Hematopoietic multipotent progenitor cell treated with erythropoietin and hydrocortisone succinate and interleukin-3 and kit ligand, for 17 days (in vitro differentiated cells): ENCODE measurements around the gene ADGRG6.
"Not testable (repeated sequence)": the region's sequence is repeated elsewhere in the genome, so short reads cannot be mapped to it uniquely, and the experiment has no call there.

Experiments
- DNase-seq: peaks from one replicate; pipeline ENCODE4 v3.0.0-alpha.2; 2015; ENCODE audit warnings: low spot score

ADGRG6 gene

GRCh38 chr6:142301651-142302391 is at the start of gene ADGRG6:
TSS of gene ADGRG6 (plus strand) at chr6:142302007. CDS start at chr6:142302330, 323 bp downstream.
- no peak for DNase-seq

- no peak for DNase-seq
Measured at GRCh38 chr6:142254513-142254912, 47.3 kb upstream of the ADGRG6 start.

DNA sequence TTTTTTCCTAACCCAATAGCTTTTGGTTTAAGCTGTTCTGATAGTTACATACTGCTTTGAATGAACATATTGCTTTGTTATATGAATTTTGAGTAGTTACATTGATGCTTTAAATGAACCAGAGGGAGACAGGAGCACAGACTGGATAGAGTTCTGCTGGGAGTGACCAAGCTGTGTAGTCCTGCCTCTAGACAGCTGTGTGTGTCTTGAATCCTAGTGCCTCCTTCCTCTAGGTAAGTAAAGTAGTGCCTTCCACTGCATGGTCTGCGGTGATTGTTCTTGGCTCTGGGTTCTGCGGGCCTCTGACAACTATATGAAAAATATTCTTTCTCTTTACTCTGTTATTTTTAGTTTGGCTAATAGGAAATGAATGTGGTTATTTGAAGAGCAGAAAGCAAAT is 46.0 kb upstream of the ADGRG6 start:
- DNase-seq = no peak

GRCh38 chr6:142258305-142258704 is 43.5 kb upstream of the ADGRG6 start:
- no peak for DNase-seq

- DNase-seq = no peak
Measured at GRCh38 chr6:142258757-142259156, 43.0 kb upstream of the ADGRG6 start.

DNA sequence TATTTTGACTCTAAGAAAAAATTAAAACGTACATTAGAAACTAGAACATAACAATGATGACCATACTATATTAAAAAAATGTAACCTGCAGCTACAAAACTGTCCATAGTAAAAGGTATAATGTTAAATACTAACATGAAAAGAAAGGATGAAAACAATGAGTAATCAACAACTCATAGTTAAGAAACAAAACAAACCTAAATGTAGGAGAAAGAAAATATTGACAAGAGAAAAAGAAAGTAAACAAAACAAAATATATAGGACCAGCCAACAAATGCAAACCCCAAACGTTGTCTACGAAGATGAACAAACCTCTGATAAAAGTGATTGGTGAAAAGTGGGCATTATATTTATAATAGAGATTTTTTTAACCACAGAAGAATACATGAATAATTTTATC is 41.1 kb upstream of the ADGRG6 start:
- DNase-seq = no peak

DNA sequence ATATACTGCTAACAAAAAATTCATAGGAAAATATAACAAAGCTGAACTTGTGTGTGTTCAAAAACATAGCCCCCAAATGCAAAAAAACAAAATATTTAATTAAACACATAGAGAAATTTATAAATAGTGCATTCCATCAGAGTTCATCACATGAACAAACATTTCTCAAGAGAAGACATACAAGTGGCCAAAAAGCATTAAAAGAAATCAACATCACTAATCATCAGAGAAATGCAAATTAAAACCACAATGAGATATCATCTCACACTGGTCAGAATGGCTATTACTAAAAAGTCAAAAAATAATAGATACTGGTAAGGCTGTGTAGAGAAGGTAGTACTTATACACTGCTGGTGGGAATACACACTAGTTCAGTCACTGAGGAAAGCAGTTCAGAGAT is 39.6 kb upstream of the ADGRG6 start:
- no peak for DNase-seq

- DNase-seq = no peak
Measured at GRCh38 chr6:142265476-142265875, 36.3 kb upstream of the ADGRG6 start.

DNA sequence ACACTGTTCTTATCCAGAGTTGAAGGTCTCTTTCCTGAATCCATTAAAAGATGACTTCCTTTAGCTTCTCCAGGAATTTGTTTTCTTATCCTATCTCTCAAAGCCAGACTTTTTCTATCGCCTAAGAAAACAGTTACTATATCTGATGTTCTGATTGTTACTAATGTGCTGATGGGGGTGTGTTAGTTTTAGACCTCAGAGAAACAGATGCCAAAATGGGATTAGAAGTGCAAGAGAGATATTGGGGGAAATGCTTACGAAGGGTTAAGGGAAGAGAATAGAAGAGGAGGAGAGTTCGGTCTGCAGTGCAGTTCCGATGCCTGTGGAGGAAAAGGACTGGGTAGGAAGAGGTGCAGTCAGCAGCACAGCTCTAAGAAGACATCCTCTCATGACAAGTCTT is 35.7 kb upstream of the ADGRG6 start:
- DNase-seq = no peak

- no peak for DNase-seq
Measured at GRCh38 chr6:142271476-142271875, 30.3 kb upstream of the ADGRG6 start.

GRCh38 chr6:142274656-142275055 is 27.2 kb upstream of the ADGRG6 start:
- no peak for DNase-seq

DNA sequence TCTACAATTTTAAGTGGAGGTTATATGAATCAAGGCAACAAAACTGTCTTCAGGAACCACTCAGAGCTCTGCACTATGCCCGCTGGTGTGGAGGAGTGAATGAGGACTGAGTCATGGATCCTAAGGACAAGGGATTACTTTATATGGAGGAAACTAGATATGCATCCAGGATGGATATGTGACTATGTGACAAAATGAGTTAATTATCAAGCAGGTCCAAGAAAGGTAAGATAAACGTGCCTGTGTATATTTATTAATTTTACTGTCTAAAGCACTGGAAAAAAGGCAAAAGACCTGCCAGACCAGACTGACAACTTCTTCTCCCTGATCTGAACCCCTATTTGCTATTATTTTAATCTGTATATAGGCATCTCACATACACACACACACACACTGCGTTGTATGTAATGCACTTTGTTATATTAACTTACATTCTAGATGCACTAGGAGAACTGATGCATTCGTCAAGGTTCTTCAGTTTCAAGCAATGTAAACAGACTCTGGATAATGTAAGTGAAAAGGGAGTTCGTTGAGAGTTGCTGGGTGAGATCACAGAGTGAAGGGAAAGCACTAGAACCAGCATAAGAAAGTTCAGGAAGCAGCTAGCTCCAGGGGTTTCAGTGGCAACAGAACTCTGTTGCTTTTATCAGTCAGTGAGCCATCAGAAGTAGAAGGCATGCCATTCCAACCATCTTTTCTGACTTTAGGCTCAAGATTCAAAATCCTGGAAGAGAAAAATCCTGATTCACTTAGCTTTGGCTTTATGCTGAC is 26.4 kb upstream of the ADGRG6 start:
- no peak for DNase-seq

GRCh38 chr6:142276256-142276655 is 25.6 kb upstream of the ADGRG6 start:
- no peak for DNase-seq

DNA sequence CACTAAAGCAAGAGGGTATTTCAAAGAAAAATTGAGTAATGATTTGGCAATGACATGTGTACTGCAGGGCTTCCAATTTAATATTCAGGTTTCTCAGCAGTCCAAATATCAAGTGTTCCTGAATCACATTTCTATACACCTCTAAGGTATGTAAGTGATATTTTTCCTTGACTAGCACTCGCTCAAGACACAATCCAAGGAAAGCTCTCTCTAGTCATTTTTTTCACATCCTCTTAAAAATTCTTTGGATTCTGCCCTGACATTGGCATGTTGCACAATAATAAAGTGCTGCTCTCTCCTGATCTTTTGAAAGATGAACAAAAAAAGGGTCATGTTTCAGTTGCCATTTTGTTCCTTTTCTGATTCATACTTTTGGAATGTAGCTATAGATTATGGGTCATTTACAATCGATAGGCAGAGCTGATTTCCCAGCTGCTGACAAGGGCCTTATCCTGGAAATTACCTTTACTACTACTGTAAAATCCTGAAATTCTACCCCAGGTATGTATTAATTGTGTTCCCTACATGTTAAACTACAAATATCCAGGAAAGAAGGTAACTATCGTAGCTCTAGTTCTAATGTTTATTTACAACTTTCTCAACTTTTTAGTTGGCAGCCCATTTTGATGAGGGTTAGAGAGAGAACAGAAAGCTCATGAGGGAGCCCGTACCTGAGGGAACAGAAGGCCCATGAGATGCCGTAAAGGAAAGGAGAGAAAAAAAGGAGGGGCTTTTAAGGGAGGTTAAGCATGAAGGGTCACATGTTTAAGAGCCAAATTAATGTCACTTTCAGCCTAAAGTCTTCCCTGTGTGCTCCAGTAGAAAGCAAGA is 22.2 kb upstream of the ADGRG6 start:
- DNase-seq = no peak

DNA sequence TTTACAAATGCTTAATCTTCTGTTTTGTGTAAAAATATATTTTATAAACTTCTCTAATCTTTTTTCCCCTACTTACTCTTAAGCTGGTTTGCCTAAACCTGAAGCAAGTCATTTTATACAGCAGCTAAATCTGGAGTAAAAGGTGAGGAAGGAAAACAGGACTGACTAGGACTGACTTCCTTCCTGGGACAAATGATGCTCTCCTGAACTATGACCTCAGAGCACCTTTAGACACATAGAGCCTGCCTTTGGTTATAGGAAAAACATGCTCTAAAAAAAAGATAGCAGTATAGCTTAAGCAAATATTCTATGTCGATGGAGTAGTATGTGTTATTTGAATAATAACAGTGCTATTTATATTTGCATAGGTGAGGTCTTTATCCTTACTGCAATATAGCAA is 21.5 kb upstream of the ADGRG6 start:
- no peak for DNase-seq

- no peak for DNase-seq
Measured at GRCh38 chr6:142280927-142281326, 20.9 kb upstream of the ADGRG6 start.

DNA sequence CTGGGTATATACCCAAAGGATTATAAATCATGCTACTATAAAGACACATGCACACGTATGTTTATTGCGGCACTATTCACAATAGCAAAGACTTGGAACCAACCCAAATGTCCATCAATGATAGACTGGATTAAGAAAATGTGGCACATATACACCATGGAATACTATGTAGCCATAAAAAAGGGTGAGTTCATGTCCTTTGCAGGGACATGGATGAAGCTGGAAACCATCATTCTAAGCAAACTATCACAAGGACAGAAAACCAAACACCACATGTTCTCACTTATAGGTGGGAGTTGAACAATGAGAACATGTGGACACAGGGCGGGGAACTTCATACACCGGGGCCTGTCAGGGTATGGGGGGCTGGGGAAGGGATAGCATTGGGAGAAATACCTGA is 18.7 kb upstream of the ADGRG6 start:
- not testable (repeated sequence) for DNase-seq

DNA sequence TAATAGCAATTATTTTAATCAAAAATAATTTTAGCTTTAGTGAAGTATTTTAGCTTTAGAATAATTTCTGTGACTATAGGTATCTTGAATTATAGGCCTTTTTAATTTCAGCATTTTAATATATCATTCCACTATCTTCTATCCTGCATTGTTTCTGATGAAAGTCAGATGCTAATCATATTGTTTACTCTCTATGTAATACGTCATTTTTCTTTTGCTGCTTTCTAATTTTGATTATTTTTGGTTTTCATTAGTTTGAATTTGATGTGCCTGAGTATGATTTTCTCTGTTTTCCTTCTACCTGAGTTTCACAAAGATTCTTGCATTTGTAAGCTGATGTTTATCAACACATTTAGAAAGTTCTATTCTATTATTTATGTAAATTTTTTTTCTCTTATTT is 17.4 kb upstream of the ADGRG6 start:
- DNase-seq = no peak

GRCh38 chr6:142285235-142286087 is 16.3 kb upstream of the ADGRG6 start:
- no peak for DNase-seq

DNA sequence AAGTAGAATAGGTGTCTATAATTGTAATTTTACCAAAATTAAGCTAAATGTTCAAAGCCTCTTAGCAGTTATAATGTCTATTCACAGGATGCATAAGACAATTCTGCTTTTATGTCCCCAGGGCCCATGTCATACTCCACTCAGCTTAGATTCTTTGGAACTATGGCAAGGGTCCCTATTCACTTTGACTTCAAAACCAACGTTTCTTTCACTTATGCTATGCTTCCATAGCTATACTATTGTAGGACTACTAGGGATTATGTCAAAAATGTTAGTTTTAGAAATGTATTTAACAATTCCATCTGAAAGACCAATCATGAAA is 15.8 kb upstream of the ADGRG6 start:
- DNase-seq = no peak

DNA sequence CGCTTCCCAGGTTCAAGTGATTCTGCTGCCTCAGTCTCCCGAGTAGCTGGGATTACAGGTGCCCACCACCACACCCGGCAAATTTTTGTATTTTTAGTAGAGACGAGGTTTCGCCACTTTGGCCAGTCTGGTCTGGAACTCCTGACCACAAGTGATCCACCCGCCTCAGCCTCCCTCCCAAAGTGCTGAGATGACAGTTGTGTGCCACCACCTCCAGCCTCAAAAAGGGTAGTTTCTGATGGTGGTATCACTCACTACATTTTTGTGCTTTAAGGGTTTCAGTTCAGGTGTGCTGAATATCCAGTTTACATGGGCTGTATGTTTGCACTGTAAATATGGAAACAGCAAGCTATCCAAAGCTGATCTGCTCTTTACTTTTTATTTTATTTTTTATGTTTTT is 12.1 kb upstream of the ADGRG6 start:
- no peak for DNase-seq

- DNase-seq = no peak
Measured at GRCh38 chr6:142290851-142291250, 11.0 kb upstream of the ADGRG6 start.
